GM19324 (cell line): Measurements from ENCODE around the gene IST1.

ENCODE experiments used
- ATAC-seq: cut with Tn5 transposase; IDR thresholded peaks from one replicate; pipeline ENCODE4 v1.9.1; 2021; ENCODE audit warnings: mild to moderate bottlenecking, moderate library complexity; ENCODE audit not compliant: unreplicated experiment, low FRiP score

Gene IST1

DNA sequence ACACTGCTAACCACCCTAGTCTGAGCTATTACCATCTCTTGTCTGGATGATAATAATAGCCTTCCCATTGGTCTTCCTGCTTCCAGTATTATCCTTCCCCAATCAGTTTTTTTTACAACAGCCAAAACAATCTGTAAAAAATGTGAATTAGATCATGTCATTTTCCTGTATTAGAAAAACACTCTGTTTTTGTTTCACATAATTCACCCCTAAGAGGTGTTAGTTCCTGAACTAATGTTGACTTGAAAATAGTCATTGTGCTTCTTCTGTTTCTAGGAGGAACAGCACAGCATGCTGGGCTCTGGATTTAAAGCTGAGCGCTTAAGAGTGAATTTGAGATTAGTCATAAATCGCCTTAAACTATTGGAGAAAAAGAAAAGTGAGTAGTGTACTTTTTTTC, 20.0 kb downstream of the IST1 start:
- ATAC-seq, result no peak

DNA sequence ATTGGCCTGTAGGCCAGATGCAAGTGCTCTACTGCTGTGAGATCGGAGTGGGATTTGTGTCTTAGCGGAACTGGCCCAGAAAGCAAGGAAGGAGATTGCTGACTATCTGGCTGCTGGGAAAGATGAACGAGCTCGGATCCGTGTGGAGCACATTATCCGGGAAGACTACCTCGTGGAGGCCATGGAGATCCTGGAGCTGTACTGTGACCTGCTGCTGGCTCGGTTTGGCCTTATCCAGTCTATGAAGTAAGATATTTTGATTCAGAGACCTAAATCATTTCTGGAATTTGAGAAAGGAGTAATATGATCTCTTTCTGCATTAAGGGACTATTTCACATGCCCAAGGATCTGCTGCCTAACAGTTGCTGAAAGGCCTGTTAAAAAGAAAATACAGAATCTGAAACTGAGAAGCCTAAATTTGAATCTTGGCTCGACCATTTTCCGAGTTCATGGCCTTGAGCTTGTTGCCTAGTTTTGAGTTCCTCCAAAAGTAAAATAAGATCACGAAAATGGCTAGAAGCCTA, 21.1 kb downstream of the IST1 start:
- ATAC-seq, result no peak

DNA sequence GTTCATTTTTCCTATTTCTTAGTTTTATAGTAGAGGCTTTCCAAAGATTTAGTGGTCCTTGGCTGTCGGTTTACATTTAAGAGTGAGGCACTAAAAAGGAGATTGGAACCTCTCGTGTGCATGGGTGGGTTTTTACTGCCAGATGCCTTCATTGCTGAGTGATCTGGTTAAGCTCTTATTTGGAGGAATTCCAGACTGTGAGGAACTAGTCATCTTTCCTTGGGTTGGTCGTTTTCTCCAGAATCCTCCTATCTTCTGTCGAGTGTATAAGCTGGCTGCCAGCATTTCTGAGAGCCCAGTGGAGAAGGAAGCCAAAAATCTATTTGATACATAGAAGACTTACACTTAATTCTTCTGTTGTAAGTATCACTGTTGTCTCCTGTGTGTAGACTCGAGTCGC, 22.6 kb downstream of the IST1 start:
- ATAC-seq, result no peak

DNA sequence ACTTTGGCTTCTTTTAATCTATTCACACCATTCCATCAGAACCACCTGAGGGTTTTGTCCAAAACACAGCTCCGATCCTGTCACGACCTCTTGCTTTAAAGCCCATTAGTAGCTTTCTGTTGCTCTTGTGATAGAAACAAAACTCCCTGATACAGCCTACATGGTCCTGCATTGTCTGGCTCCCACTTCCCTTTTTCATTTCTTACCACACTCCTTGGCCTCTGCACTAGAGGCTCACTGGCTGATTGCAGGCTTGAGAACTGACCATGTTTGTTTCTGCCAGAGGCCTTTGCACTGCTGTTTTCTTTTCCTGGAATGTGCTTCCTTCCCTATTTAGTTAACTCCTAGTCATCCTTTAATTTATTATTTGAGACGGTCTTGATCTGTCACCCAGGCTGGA, 23.7 kb downstream of the IST1 start:
- ATAC-seq, result peak; percentile 52

DNA sequence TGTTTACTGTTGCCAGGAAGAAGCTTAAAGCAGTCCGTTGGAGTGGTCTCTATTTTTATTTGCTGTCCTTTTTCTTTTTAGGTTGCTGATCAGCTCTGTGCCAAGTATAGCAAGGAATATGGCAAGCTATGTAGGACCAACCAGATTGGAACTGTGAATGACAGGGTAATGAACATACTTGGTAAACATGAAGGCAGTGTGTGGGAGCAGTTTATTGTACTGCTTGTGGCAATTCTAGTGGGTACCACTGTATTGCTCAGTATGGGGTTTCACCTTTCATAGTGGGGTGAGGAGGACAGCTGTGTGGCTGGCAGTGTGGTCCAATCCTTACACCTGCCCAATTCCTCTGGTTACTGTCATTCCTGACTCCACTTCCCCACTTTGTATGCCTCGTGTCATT, 25.3 kb downstream of the IST1 start:
- ATAC-seq, result no peak

DNA sequence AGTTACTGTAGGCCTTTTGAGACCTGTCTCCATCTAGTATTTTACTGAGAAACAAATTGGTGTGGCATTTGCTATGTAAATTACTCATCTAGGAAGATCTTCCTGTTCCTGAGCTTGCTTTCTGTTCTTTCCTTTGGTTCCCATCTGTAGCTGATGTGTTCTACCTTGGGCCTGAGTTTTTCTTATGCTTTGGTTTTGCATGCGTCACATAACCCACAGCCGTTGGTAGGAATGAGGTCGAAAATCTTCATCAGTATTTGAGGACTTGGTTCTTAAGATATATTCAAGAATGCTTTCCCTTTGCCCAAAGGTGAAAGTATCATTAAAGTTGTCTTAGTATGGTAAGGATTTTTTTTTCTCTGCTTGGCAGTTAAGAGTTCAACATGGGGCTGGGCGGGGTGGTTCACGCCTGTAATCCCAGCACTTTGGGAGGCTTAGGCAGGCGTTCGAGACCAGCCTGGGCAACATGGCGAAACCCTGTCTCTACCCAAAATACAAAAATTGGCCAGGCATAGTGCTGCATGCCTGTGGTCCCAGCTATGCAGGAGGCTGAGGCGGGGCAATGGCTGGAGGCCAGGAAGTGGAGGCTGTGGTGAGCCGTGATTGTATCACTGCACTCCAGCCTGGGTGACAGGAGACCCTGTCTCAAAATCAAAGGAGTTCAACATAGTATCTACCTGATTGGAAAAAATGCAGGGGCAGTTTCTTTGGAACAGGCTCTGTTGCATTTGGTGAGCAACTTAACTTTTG, 28.8 kb downstream of the IST1 start:
- no peak for ATAC-seq

DNA sequence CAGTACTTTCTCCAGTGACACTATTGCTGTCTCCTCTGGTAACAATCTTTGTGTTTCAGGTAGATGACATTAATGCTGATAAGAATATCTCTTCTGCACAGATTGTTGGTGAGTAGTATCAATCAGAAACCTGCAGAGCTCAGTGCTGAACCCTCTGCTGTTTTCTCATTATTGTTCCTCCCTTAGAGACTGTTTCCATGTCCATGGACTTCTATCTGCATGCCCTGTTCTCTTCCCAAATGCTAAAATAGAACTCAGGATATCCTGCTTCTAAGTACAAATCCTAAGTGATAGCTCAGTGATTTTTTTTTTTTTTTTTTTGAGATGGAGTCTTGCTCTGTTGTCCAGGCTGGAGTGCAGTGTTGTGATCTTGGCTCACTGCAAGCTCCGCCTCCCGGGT, 29.4 kb downstream of the IST1 start:
- ATAC-seq, result no peak

DNA sequence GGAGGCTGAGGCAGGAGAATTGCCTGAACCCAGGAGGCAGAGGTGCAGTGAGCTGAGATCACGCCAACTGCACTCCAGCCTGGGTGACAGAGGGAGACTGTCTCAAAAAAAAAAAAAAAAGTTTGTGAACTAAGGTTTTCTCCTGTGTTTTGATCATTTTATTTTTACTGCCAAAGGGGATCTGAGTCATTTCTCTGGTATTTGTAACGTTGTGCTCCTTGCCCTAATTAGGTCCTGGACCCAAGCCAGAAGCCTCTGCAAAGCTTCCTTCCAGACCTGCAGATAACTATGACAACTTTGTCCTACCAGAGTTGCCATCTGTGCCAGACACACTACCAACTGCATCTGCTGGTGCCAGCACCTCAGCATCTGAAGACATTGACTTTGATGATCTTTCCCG, 32.1 kb downstream of the IST1 start:
- ATAC-seq, result no peak

DNA sequence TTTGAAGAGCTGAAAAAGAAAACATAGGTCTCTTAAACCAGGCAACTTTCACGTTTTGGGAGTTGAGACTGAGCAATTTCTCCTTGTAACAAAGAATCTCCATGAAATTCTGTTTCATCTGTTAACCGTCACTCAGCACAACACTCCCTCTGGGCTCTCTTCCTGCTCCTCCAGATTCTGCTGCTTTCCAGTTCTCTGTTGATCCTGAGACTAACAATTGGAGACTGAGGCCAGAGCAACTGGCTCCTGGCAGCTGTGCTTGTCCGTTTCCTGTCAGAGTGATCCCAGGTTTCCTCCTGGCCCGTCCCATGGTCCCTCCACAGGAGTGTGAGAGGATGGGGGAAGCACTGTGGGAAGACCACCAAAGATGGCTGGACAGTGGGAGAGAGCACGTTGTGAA, 32.5 kb downstream of the IST1 start:
- no peak for ATAC-seq

DNA sequence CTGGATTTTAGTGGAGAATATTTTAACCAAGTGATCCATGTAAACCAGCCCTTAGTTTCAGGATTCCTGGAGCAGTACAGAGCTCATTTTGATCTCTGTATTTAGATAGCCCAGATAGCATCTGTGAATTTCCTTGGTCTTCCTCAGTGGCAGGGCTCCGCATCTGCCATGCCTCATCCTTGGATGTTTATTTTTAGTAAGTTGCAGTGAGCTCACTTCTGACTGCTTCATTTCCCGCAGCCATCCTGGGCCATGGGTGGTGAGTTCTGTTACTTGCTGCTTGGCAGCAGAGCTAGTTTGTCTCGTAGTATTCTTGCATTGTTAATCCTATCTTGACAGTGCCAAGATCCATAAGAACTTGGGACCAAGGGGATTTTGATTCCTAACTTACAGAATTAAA, 33.7 kb downstream of the IST1 start:
- no peak for ATAC-seq

DNA sequence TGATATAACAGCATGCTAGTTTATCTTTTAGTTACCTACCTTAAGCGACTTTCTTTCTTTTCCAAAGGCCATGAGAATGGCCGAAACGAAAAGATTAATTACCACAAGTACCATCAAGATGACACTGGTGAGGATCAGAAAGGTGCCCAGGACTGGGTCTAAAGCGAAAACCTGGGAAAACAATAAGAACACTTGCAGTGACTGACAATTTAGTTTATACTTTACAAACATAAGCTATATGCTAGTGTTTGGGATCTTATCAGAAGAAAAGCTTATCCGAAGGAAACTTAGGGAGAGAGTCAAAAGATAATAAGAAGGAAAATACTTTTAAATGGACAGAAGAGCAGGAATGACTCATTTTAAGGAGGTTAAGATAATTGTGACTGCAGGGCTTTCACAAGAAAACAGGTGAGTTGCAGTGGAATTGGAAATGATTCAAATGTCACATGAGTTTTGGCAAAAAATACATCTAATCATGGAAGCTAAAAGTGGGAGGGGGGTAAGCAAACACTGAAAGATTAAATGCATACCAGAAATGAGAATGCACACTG, 34.8 kb downstream of the IST1 start:
- ATAC-seq, result no peak

DNA sequence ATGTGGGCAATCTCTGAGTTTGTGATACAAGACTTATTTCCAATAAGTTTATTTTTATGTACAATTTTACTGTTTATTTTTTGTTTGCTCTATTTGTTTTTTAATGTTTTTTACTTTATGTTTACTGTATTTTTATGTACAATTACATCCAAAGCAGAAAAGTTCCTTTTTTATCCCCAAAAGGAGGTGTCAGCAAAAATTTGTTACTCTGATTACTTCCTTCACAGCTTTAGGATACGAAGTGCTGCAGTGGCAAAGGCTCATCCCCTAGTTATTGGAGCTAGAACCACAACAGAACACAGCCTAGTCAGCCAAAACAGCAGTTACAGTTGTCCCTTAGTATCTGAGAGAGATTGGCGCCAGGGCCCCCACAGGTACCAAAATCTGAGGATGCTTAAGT, 35.7 kb downstream of the IST1 start:
- ATAC-seq, result no peak

DNA sequence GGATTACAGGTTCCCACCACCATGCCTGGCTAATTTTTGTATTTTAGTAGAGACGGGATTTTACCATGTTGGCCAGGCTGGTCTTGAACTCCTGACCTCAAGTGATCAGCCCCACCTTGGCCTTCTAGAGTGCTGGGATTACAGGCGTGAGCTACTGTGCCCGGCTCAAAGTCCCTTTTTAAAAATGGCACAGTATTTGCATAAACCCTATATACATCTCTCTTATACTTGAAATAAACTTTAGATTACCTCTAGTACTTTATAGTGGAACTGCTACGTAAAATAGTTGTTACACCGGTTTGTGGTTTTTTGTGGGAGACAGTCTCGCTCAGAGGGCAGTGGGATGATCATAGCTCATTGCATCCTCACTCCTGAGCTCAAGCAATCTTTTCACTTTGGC, 36.3 kb downstream of the IST1 start:
- ATAC-seq, result no peak

DNA sequence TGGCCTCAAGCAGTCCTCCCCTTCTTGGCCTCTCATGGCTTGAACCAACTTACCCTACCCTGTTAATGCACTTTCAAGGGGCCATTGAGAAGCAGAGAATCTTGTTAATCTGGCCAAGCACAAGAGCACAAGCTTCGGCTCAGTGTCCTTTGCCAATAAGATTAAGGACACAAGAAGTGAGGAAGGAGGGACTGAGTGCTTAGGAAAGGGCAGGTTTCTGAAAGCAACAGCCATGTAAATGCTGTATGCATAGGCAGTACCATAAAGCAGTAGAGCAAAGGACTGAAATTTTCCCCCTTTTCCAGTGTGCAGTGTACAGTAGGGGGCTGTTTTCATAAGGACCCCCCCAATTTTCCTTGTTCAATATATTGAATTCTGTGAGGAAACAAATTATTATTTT, 37.7 kb downstream of the IST1 start:
- no peak for ATAC-seq

DNA sequence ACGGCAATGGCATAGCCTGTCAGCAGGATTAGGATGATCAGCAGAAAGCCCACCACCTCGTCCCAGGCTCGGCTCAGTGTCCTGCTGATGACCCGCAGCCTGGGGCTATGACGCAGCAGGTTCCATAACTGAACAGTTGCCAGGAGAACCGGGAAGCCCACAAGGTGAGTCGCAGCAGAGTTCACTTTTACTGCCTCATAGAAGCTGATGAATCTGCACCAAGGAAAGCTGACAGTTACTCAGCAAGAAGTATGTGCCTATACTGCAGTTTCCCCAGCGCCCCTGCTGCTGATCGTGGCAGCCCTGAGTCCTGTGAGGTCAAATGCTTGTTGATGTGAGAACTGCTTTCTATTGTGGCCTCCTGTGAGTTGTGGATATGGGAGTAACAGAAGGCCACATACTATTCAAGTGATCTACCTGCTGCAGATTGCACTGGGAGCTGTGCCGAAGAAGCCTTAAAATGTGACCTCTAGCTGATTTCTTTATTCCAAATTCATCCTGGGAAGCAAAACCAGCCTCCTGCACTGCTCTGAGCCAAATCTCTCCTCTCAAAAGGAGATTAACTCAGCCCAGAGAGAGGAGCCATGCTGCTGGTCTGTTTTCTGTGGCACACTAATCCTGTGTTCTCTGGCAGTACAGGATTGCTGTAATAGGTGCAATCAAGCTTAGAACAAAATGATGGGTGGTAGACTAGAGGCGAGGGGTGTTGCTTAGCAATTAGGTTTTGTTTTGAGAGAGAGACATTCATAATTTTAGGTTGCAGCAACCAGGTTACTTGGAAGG, 38.8 kb downstream of the IST1 start:
- ATAC-seq, result no peak

DNA sequence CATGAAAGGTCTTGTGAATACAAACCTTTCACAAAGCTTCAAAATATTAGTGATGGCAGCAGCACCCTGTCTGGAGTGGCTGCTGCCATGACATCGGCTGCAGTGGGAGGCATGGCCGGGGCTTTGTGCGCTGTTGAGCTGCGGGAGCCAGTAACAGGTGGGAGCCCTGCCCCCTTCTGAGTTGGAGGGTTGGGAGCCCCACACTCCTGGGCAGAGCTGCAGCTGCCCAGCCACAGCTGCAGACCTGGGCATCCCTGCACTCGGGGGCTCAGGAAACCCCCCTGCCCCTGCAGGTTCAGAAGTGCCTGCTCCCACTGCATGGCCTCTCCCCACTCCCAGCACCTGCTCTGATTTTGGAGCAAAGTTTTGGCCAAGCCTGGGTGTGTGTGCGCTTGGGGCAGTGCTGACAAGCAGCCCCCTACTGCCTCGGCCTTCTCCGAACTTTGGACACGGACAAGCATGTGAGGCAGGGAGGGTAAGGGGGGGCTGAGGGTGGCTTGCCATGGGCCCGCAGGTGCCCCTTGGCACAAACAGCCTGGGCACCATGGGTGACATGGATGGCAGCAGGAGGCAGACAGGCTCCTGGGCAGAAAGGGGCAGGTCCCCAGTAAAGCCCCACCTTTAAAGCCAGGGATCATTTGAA, 42.7 kb downstream of the IST1 start:
- ATAC-seq, result no peak

DNA sequence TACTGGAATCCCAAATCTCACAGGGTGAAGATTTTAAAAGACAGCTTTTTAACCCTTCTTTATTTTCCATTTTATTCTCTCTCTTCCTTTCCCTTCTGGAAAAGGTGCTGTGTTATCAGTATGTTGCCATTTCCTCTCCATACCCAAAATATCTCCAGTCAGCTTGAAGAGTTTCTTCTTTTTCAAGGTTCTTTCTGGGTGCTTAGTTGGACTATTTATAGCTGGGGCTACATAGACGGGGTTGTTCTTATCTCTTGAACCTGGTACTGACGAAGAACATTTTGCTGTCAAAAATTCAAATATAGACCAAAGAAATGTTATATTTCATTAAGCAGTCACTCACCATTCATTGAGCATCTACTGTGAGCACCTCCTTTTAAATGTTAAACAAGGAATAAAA, 48.6 kb downstream of the IST1 start:
- no peak for ATAC-seq

DNA sequence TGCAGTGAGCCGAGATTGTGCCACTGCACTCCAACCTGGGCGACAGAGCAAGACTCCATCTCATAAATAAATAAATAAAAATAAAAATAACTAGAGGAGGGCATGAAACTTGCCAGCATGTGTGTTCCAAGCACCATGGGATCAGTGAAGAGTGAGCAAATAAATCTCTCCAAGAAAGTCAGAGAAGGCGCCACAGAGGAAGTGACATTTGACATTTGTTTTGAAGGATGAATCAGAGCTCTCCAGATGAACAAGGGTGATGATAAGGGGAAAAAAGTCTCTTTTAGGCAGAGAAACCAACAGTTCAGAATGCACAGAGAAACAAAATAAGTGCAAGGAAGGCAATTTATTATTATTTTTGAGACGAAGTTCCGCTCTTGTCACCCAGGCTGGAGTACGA, 50.3 kb downstream of the IST1 start:
- ATAC-seq, result no peak

DNA sequence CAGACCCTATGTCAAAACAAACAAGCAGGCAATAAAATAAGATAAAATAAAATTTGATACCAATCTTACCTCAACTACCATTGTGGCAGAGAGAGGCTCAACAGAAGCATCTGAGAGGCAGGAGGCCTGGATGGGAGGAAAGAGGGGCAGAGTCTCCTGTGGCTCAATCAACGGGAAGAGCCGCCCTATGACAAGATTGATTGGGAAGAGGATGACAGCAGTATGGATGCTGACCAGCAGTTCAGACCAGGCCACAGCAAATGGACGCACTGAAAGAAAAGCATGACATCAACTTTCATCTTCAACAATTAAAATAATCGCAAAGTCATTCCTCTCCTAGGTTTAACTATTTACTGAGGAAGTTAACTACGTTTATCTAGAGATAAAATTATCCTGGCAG, 57.5 kb downstream of the IST1 start:
- no peak for ATAC-seq

DNA sequence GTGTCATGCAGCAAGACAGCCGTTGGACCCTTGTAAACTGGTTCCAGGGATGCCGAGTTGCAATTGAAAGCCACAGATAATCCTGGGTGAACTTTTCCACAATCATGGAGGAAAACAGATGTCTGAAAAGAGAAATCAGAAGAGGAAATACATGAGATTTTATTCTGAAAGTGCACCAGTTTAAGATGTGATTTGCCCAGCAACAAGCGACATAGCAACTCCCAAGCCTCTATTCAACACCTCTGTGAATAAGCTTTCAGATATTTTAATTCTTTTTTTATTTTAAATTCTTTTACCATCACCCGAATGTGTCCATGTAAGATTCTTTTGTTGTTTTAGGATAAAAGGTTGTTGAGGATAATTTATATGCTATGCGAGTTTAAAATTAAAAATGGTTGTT, 58.8 kb downstream of the IST1 start:
- ATAC-seq, result no peak

DNA sequence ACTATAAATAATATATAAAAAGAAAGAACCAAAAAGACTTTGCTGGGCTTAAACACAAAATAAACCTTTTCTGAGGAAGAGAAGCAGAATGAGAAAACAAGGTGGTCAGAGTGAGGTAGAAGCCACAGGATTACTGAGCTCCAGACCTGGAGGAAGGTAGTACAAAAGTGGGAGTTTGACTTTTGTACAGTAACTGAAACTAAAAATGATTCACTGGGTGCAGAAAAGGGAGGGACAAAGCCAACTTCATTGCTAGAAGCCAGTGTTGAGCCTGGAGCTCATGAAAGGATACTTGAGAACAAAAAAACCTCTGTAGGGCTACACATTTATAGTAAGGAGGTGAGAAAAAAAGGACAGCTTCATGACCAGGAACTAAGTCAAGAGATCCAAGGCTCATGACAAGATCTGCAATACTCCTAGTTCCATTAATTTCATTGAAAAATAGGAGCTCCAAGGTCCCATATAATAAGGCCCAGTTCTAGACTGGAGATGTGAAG, 59.4 kb downstream of the IST1 start:
- no peak for ATAC-seq
